Testis (tissue), 2 donors: ENCODE data around the gene PEPD.

Source experiments
- CTCF ChIP-seq, 3 experiments: fragments of 450-650 bp in 2 of 3; fragments of 200-600 bp in 1 of 3; sonication (generic) in 1 of 3; IDR thresholded peaks; one replicate each; pipeline ENCODE4 v1.5.1; 2016 to 2019; ENCODE audit warnings: antibody characterized with exemption in 3 of 3, mild to moderate bottlenecking in 2 of 3, moderate library complexity in 1 of 3
- POLR2A ChIP-seq: fragments of 450-650 bp; IDR thresholded peaks from one replicate; pipeline ENCODE4 v1.6.1; 2017; ENCODE audit warnings: antibody characterized with exemption, mild to moderate bottlenecking, moderate library complexity

DNA sequence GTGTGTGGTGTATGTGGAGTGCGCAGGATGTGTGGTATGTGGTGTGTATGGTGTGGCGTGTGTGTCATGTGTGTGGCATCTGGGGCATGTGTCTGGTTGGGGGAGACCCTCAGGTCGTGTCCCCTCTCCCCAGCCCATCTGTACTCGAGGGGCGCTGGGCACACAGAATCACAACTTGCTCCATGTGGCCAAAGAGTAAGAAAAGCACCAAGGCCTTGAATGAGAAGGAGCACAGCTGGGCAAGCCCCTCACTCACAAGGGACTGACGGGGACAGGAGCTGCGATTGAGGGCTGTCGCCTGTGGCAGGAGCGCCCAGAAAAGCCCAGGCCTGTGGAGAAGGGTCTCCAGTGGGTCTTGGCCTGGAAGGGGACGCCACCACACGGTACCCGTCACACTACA lies 62.8 kb downstream of the PEPD start:
- TF ChIP-seq CTCF (IDR thresholded peaks at IDR 0.05) (no peak), POLR2A (no peak)
